Activated naive CD8-positive, alpha-beta T cell treated with anti-CD3 and anti-CD28 coated beads, Interleukin-2, amount 10 ng/mL, durations not matched to agents 7 days and 5 days (primary cell): ENCODE data around the gene PGK1. TPM values are rescaled to one million over a fixed set of nuclear protein-coding genes. Genes with fewer than 3 reads are reported as not detected.
"Not testable (repeated sequence)": the region's sequence is repeated elsewhere in the genome, so short reads cannot be mapped to it uniquely, and the experiment has no call there.

ENCODE experiments used
- ATAC-seq: fragments of 150-1000 bp; cut with Tn5 transposase; one replicate; pipeline ENCODE4 v1.10.0; 2021; ENCODE audit warnings: low read depth, moderate library complexity
- POLR2A ChIA-PET: fragments of 350-600 bp; sonication (Branson Sonifier 250); formaldehyde crosslinking; loops from one replicate; lab custom pipeline; 2021; ENCODE audit warnings: antibody characterized with exemption; lab: Charles Lee
- DNase-seq: peaks from one replicate; pipeline ENCODE4 v3.0.0; 2021
- H3K27ac Mint-ChIP-seq: one replicate; pipeline ENCODE4 v1.8.0; 2022; ENCODE audit warnings: mild to moderate bottlenecking, mixed read lengths
- H3K27me3 Mint-ChIP-seq: one replicate; pipeline ENCODE4 v1.8.0; 2022; ENCODE audit warnings: mild to moderate bottlenecking, moderate library complexity, mixed read lengths
- H3K36me3 Mint-ChIP-seq: one replicate; pipeline ENCODE4 v1.8.0; 2021; ENCODE audit warnings: mild to moderate bottlenecking, mixed read lengths
- H3K4me1 Mint-ChIP-seq: one replicate; pipeline ENCODE4 v1.8.0; 2021; ENCODE audit warnings: mixed read lengths
- H3K4me3 Mint-ChIP-seq: one replicate; pipeline ENCODE4 v1.8.0; 2022; ENCODE audit warnings: mild to moderate bottlenecking, moderate library complexity, mixed read lengths
- H3K9me3 Mint-ChIP-seq: one replicate; pipeline ENCODE4 v1.8.0; 2021; ENCODE audit warnings: mixed read lengths
- total RNA-seq, 2 experiments: library from RNA; stranded (reverse); gene quantifications; one replicate each; pipeline ENCODE4 v1.2.3, GENCODE V29; 2021

PGK1 gene
- total RNA-seq, 2 experiments from 2014 or later, result 1,159 to 1,213 TPM

GRCh38 chrX:78163175-78163574 lies 59.1 kb downstream of the PGK1 start:
- H3K4me3 Mint-ChIP-seq, H3K36me3 Mint-ChIP-seq, H3K27me3 Mint-ChIP-seq, ATAC-seq, H3K27ac Mint-ChIP-seq, POLR2A ChIA-PET, DNase-seq, H3K4me1 Mint-ChIP-seq, H3K9me3 Mint-ChIP-seq: not testable (repeated sequence)

GRCh38 chrX:78165425-78165824 lies 61.4 kb downstream of the PGK1 start:
- Mint-ChIP-seq H3K4me3 (no peak overlapping the region), H3K9me3 (peaks cover 7% of the 10 kb centered on the region), H3K36me3 (no peaks in the 10 kb centered on the region), H3K27me3 (no peaks in the 10 kb centered on the region), H3K27ac (no peak overlapping the region), H3K4me1 (peaks cover 6% of the 10 kb centered on the region)
- DNase-seq (no peak), ATAC-seq (no peak)
- POLR2A ChIA-PET, result no interaction called here

- Mint-ChIP-seq H3K4me1 (peaks cover 1% of the 10 kb centered on the region), H3K27me3 (no peaks in the 10 kb centered on the region), H3K36me3 (no peaks in the 10 kb centered on the region), H3K4me3 (no peak overlapping the region), H3K27ac (no peak overlapping the region), H3K9me3 (no peaks in the 10 kb centered on the region)
- POLR2A ChIA-PET, result no interaction called here
- DNase-seq (no peak), ATAC-seq (no peak)
Observed at GRCh38 chrX:78168065-78168464, 64.0 kb downstream of the PGK1 start.

Other genes with a start within 250 kb of the PGK1 start
- gene MAGT1, start 208.8 kb upstream of the PGK1 start, total RNA-seq, result 10 to 100 TPM; 40.0 to 44.8 TPM
- gene COX7B, start 204.8 kb upstream of the PGK1 start, total RNA-seq, result 100 to 1,000 TPM; 232 to 239 TPM
- gene ATP7A, start 193.6 kb upstream of the PGK1 start, total RNA-seq, result 10 to 100 TPM; 13.4 to 13.5 TPM
- not detected for gene PGAM4, start 134.6 kb upstream of the PGK1 start, total RNA-seq
- gene TAF9B, start 35.4 kb downstream of the PGK1 start, total RNA-seq, result 10 to 100 TPM; 14.8 to 15.7 TPM
- 1 to 10 TPM; 4.1 to 4.2 TPM for gene CYSLTR1, start 223.4 kb downstream of the PGK1 start, total RNA-seq